NCI-H510A (cell line): ENCODE measurements around the gene AGO3.
"Not testable (repeated sequence)": the region's sequence is repeated elsewhere in the genome, so short reads cannot be mapped to it uniquely, and the experiment has no call there.

Experiments
- DNase-seq: peaks from one replicate; lab custom pipeline; 2025; lab: John Stamatoyannopoulos, UW

The AGO3 gene

GRCh38 chr1:35930593-35931445 lies at the start of gene AGO3:
TSS of gene AGO3 (plus strand) at chr1:35931105. CDS start at chr1:35931427, 322 bp downstream.
- peak; percentile 99 for DNase-seq

GRCh38 chr1:35881850-35882273 lies 49.0 kb upstream of the AGO3 start:
- no peak for DNase-seq

GRCh38 chr1:35882586-35882944 lies 48.3 kb upstream of the AGO3 start:
- DNase-seq = no peak

- DNase-seq = peak; percentile 98
Measured at GRCh38 chr1:35882945-35883634, 47.8 kb upstream of the AGO3 start, which contains the start of gene AGO1. TSS of gene AGO1 (plus strand) at chr1:35883209. CDS start at chr1:35883422, 213 bp downstream.

GRCh38 chr1:35883635-35884101 lies 47.2 kb upstream of the AGO3 start:
- DNase-seq = peak; percentile 93

GRCh38 chr1:35884934-35885333 lies 46.0 kb upstream of the AGO3 start:
- DNase-seq = no peak

- peak; percentile 38 for DNase-seq
Measured at GRCh38 chr1:35885961-35886558, 44.8 kb upstream of the AGO3 start.

GRCh38 chr1:35886577-35887431 lies 44.1 kb upstream of the AGO3 start:
- no peak for DNase-seq

- no peak for DNase-seq
Measured at GRCh38 chr1:35887508-35887907, 43.4 kb upstream of the AGO3 start.

GRCh38 chr1:35888255-35888654 lies 42.6 kb upstream of the AGO3 start:
- DNase-seq = no peak

- DNase-seq = not testable (repeated sequence)
Measured at GRCh38 chr1:35888981-35889380, 41.9 kb upstream of the AGO3 start.

GRCh38 chr1:35893051-35893879 lies 37.6 kb upstream of the AGO3 start:
- no peak for DNase-seq

GRCh38 chr1:35894183-35894582 lies 36.7 kb upstream of the AGO3 start:
- DNase-seq = no peak

- DNase-seq = no peak
Measured at GRCh38 chr1:35894656-35895055, 36.2 kb upstream of the AGO3 start.

GRCh38 chr1:35899941-35900340 lies 31.0 kb upstream of the AGO3 start:
- no peak for DNase-seq

- no peak for DNase-seq
Measured at GRCh38 chr1:35901235-35901634, 29.7 kb upstream of the AGO3 start.

GRCh38 chr1:35902671-35903070 lies 28.2 kb upstream of the AGO3 start:
- DNase-seq = no peak

- DNase-seq = no peak
Measured at GRCh38 chr1:35914717-35915116, 16.2 kb upstream of the AGO3 start.

- DNase-seq = no peak
Measured at GRCh38 chr1:35915693-35916092, 15.2 kb upstream of the AGO3 start.

GRCh38 chr1:35923791-35924221 lies 7.1 kb upstream of the AGO3 start:
- DNase-seq = no peak

GRCh38 chr1:35924838-35925237 lies 6.1 kb upstream of the AGO3 start:
- no peak for DNase-seq
